HepG2 (cell line): ENCODE data around the gene CD300A. TPM values are rescaled to one million over a fixed set of nuclear protein-coding genes. Genes with fewer than 3 reads are reported as not detected.

Experiments
- ADNP ChIP-seq: sonication (generic); formaldehyde crosslinking; IDR thresholded peaks from 2 replicates; pipeline ENCODE4 v1.4.0; 2020; ENCODE audit warnings: missing genetic modification reagents
- ATF5 ChIP-seq: sonication (generic); formaldehyde crosslinking; IDR thresholded peaks from 2 replicates; pipeline ENCODE4 v1.4.0; 2020; ENCODE audit warnings: mild to moderate bottlenecking, low read depth, missing genetic modification reagents
- FOSL2 ChIP-seq: sonication (generic); formaldehyde crosslinking; IDR thresholded peaks from 2 replicates; pipeline ENCODE4 v1.4.0; 2020; ENCODE audit warnings: missing genetic modification reagents
- GLI4 ChIP-seq: sonication (generic); formaldehyde crosslinking; IDR thresholded peaks from 2 replicates; pipeline ENCODE4 v1.5.1; 2020; ENCODE audit warnings: missing genetic modification reagents, mild to moderate bottlenecking, moderate library complexity, borderline replicate concordance
- HIC2 ChIP-seq: sonication (generic); formaldehyde crosslinking; IDR thresholded peaks from 2 replicates; pipeline ENCODE4 v1.9.0; 2022; ENCODE audit warnings: low read depth, missing genetic modification reagents
- IRX3 ChIP-seq: sonication (generic); formaldehyde crosslinking; IDR thresholded peaks from 2 replicates; pipeline ENCODE4 v1.8.1; 2023; ENCODE audit warnings: mild to moderate bottlenecking, low read depth, missing genetic modification reagents, borderline replicate concordance
- KLF16 ChIP-seq, 2 experiments: sonication (generic) in 1 of 2; formaldehyde crosslinking in 1 of 2; IDR thresholded peaks; 2 replicates each; pipeline versions ENCODE4 v1.6.1 to v1.8.0; 2016 to 2023; ENCODE audit warnings: missing genetic modification reagents in 2 of 2, missing compliant biosample characterization in 1 of 2
- MXI1 ChIP-seq: IDR thresholded peaks from 3 replicates; pipeline ENCODE4 v1.6.1; 2012; ENCODE audit warnings: low read depth, low read length, inconsistent platforms, borderline replicate concordance
- POLR2A ChIP-seq, 2 experiments: IDR thresholded peaks; 2 replicates each; pipeline ENCODE4 v1.6.1; 2011; ENCODE audit warnings: low read depth in 2 of 2, low read length in 2 of 2, mild to moderate bottlenecking in 1 of 2, moderate library complexity in 1 of 2; ENCODE audit not compliant: insufficient read depth in 1 of 2
- RNF219 ChIP-seq: sonication (generic); formaldehyde crosslinking; IDR thresholded peaks from 2 replicates; pipeline ENCODE4 v1.5.0; 2020; ENCODE audit warnings: mild to moderate bottlenecking, missing genetic modification reagents
- SNAPC2 ChIP-seq: sonication (generic); formaldehyde crosslinking; IDR thresholded peaks from 2 replicates; pipeline ENCODE4 v1.8.1; 2022; ENCODE audit warnings: mild to moderate bottlenecking, missing genetic modification reagents
- TBL1XR1 ChIP-seq: fragments of 150-350 bp; IDR thresholded peaks from 2 replicates; pipeline ENCODE4 v1.6.1; 2014; ENCODE audit warnings: borderline replicate concordance, low read length; ENCODE audit not compliant: partially characterized antibody
- ZBTB21 ChIP-seq: sonication (generic); formaldehyde crosslinking; IDR thresholded peaks from 2 replicates; pipeline ENCODE4 v1.4.0; 2020; ENCODE audit warnings: missing genetic modification reagents
- ZBTB37 ChIP-seq: sonication (generic); formaldehyde crosslinking; IDR thresholded peaks from 2 replicates; pipeline ENCODE4 v1.4.0; 2020; ENCODE audit warnings: mild to moderate bottlenecking, missing genetic modification reagents
- ZNF44 ChIP-seq: sonication (generic); formaldehyde crosslinking; IDR thresholded peaks from 2 replicates; pipeline ENCODE4 v1.5.1; 2020; ENCODE audit warnings: mild to moderate bottlenecking, missing genetic modification reagents
- ZNF501 ChIP-seq: sonication (generic); formaldehyde crosslinking; IDR thresholded peaks from 2 replicates; pipeline ENCODE4 v1.5.1; 2020; ENCODE audit warnings: mild to moderate bottlenecking, moderate library complexity, missing genetic modification reagents
- ZNF569 ChIP-seq: sonication (generic); formaldehyde crosslinking; IDR thresholded peaks from 2 replicates; pipeline ENCODE4 v1.5.0; 2020; ENCODE audit warnings: mild to moderate bottlenecking, missing genetic modification reagents, moderate library complexity, borderline replicate concordance
- ZNF761 ChIP-seq: sonication (generic); formaldehyde crosslinking; conservative IDR thresholded peaks from 2 replicates; pipeline ENCODE4 v1.4.0; 2020; ENCODE audit warnings: mild to moderate bottlenecking, missing genetic modification reagents
- polyA plus RNA-seq, 8 experiments: library from polyadenylated mRNA; depleted of rRNA in 3 of 8; stranded (reverse) in 7 of 8; unstranded in 1 of 8; fragments of >200 nt; fragmentation: Illumina TruSeq in 4 of 8; extraction: Trizol in 4 of 8; gene quantifications; 2 replicates each; pipeline versions ENCODE4 v1.2.1 to v1.2.3, GENCODE V29; 2011 to 2016; ENCODE audit warnings: low read depth in 4 of 8, missing spikeins in 1 of 8, mixed read lengths in 1 of 8; ENCODE audit not compliant: insufficient read depth in 1 of 8
- total RNA-seq, 5 experiments: library from RNA; depleted of rRNA; stranded (reverse); fragments of >200 nt; fragmentation: Illumina TruSeq; extraction: Trizol; gene quantifications; 2 replicates each; pipeline ENCODE4 v1.2.3, GENCODE V29; 2016; ENCODE audit warnings: low read depth in 1 of 5

CD300A gene
- total and polyA plus RNA-seq, 2 of the 13 experiments (the other 11 are each of a cell fraction or from before 2014, with no cell fraction given): not detected

- TF ChIP-seq SNAPC2 (CRISPR knock-in tag) (0 out of 2 replicates have a peak, but pooled peaks have one; percentile 45), ZNF761 (CRISPR knock-in tag) (0 out of 2 replicates have a peak, but pooled peaks have one; percentile 29), ZBTB21 (CRISPR knock-in tag) (no peak), RNF219 (CRISPR knock-in tag) (0 out of 2 replicates have a peak, but pooled peaks have one; percentile 15), FOSL2 (CRISPR knock-in tag) (peak; percentile 6), ZNF501 (CRISPR knock-in tag) (0 out of 2 replicates have a peak, but pooled peaks have one; percentile 46), IRX3 (no peak), ATF5 (CRISPR knock-in tag) (0 out of 2 replicates have a peak, but pooled peaks have one; percentile 80), KLF16 (CRISPR knock-in tag; IDR thresholded peaks at IDR 0.05) (peak in 1 of 2 experiments; percentile 42; a peak in 1 of 4 replicates), ZNF44 (no peak), ZBTB37 (CRISPR knock-in tag) (no peak), HIC2 (CRISPR knock-in tag) (peak; percentile 66), TBL1XR1 (no peak), GLI4 (CRISPR knock-in tag) (0 out of 2 replicates have a peak, but pooled peaks have one; percentile 29), ADNP (CRISPR knock-in tag) (no peak), POLR2A (IDR thresholded peaks at IDR 0.05; ENCODE audit: insufficient read depth in 1 of 2, low read depth in 2 of 2, low read length in 2 of 2) (peak in 1 of 2 experiments; percentile 75; a peak in 2 of 4 replicates), MXI1 (peak; percentile 25; the same call in 1 of the 3 replicates), ZNF569 (no peak)
These were observed 36.6 kb upstream of the CD300A start (continued) for GRCh38 chr17:74429604-74430384.
